ENCODE results near the gene IGDCC3. TPM values are rescaled to one million over a fixed set of nuclear protein-coding genes. Genes with fewer than 3 reads are reported as not detected.

Gene IGDCC3
- total and polyA plus RNA-seq, 10 of the 15 experiments (the other 5 are each of a cell fraction or from before 2014, with no cell fraction given) = 0.10 to 0.20 (median 0.15) TPM; not detected in 7

GRCh38 chr15:65410972-65411371 is 33.2 kb upstream of the IGDCC3 start (continued):
- TF ChIP-seq, protein P1, sequence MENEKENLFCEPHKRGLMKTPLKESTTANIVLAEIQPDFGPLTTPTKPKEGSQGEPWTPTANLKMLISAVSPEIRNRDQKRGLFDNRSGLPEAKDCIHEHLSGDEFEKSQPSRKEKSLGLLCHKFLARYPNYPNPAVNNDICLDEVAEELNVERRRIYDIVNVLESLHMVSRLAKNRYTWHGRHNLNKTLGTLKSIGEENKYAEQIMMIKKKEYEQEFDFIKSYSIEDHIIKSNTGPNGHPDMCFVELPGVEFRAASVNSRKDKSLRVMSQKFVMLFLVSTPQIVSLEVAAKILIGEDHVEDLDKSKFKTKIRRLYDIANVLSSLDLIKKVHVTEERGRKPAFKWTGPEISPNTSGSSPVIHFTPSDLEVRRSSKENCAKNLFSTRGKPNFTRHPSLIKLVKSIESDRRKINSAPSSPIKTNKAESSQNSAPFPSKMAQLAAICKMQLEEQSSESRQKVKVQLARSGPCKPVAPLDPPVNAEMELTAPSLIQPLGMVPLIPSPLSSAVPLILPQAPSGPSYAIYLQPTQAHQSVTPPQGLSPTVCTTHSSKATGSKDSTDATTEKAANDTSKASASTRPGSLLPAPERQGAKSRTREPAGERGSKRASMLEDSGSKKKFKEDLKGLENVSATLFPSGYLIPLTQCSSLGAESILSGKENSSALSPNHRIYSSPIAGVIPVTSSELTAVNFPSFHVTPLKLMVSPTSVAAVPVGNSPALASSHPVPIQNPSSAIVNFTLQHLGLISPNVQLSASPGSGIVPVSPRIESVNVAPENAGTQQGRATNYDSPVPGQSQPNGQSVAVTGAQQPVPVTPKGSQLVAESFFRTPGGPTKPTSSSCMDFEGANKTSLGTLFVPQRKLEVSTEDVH (IDR thresholded peaks at IDR 0.05; ENCODE audit: low read depth, partially characterized antibody) = no peak
- TF ChIP-seq EP300 (IDR thresholded peaks at IDR 0.05; ENCODE audit: borderline replicate concordance in 1 of 2, control insufficient read depth in 1 of 2, low read depth in 2 of 2, low read length in 2 of 2) (no peak), POLR2AphosphoS2 (IDR thresholded peaks at IDR 0.05; ENCODE audit: low read depth, low read length) (no peak), CBX5 (IDR thresholded peaks at IDR 0.05; ENCODE audit: low read depth) (no peak), IRF3 (IDR thresholded peaks at IDR 0.05) (no peak)
- TF ChIP-seq, protein P2, sequence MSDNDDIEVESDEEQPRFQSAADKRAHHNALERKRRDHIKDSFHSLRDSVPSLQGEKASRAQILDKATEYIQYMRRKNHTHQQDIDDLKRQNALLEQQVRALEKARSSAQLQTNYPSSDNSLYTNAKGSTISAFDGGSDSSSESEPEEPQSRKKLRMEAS (IDR thresholded peaks at IDR 0.05; ENCODE audit: low read depth, low read length) = no peak

DNA sequence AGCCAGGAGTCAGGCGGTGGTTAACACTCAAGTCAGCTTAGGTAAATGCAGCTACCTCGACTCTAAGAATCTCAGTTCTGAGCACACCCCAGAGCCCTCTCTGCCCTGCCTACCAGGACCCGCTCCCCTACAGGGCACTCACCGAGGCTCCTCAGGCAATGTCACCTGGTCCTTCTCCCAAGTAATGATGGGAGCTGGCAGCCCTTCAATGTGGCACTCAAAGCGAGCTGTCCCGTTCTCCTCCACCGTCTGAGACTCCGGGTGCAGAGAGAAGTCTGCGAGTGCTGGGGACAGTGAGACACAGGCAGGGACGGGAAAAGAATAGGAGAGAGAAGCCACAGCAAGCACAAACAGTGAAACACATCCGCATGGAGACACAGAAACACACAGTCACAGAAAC is 32.2 kb upstream of the IGDCC3 start:
- Histone ChIP-seq H3K4me3 (no peak overlapping the region), H3K79me2 (ENCODE audit: control insufficient read depth, insufficient read depth, low read length) (no peaks in the 10 kb centered on the region), H3K4me1 (ENCODE audit: control insufficient read depth, insufficient read depth, low read length) (peaks cover 24% of the 10 kb centered on the region), H3K9ac (ENCODE audit: control insufficient read depth, insufficient read depth, low read length) (no peak overlapping the region), H3K9me3 (replicated peaks; ENCODE audit: control insufficient read depth, insufficient read depth, low read length) (no peaks in the 10 kb centered on the region), H3K4me2 (ENCODE audit: control insufficient read depth, insufficient read depth) (peak overlapping the region; percentile 45), H3K27ac (ENCODE audit: control insufficient read depth, insufficient read depth) (no peak overlapping the region), H3K36me3 (ENCODE audit: control insufficient read depth in 2 of 2, insufficient read depth in 2 of 2, low read length in 1 of 2) (no peaks in the 10 kb centered on the region), H4K20me1 (ENCODE audit: control insufficient read depth, insufficient read depth) (no peaks in the 10 kb centered on the region), H3K27me3 (replicated peaks in 1 of 2; ENCODE audit: control insufficient read depth in 2 of 2, insufficient read depth in 2 of 2, low read length in 1 of 2) (no peaks in the 10 kb centered on the region), H2AFZ (ENCODE audit: control insufficient read depth, low read depth, low read length) (no peak overlapping the region)
- in situ Hi-C loops (cut with MboI) = no loop called here
- intact Hi-C loops (cut with micrococcal nuclease; ENCODE audit: unreplicated experiment) = no loop called here
- BruUV-seq (replicated peaks) = no TSS peak
- FAIRE-seq (no peak), ATAC-seq (peak; percentile 5; the same call in 2 of the 3 replicates), DNase-seq (ENCODE audit: low read depth, low spot score) (no peak)
- ChIA-PET CTCF (interaction anchor here (1.2 to 1.3 kb wide), 2 partner anchors 10 to 17 kb away, joined by 5 to 8 read pairs; no protein-coding TSS in a partner anchor), RAD21 (ENCODE audit: unreplicated experiment) (interaction anchor here (1.2 kb wide), 1 partner anchor 12 kb away, joined by 5 read pairs; no protein-coding TSS in a partner anchor), SMC1A (ENCODE audit: uncharacterized antibody, unreplicated experiment) (interaction anchor here (1.0 to 5.4 kb wide), 2 partner anchors 8 to 11 kb away, joined by 3 to 38 read pairs; partner anchors contain the start of gene IGDCC4), POLR2A (interaction anchor here (3.5 kb wide), 1 partner anchor 11 kb away, joined by 14 read pairs; the partner anchor contains the start of gene IGDCC4)
- 65% methylated on average over 11 of the region's 11 CpGs for whole genome bisulfite sequencing (ENCODE audit: insufficient coverage, insufficient replicate concordance, low lambda C conversion rate, missing lambda C conversion rate)
- TF ChIP-seq MLLT1 (IDR thresholded peaks at IDR 0.05) (0 out of 2 replicates have a peak, but pooled peaks have one; percentile 28), NFIC (IDR thresholded peaks at IDR 0.05; ENCODE audit: low read depth, low read length) (no peak)
